LNCaP clone FGC (cell line): ENCODE results near the gene CD6.

ENCODE experiments used
- DNase-seq: peaks from one replicate; pipeline ENCODE4 v3.0.0-alpha.2; 2011; ENCODE audit warnings: low read depth
- H3K4me3 ChIP-seq: 2 replicates; pipeline ENCODE4 v1.5.1; 2011; ENCODE audit warnings: mild to moderate bottlenecking, low read depth, low read length, control low read depth
- CTCF ChIP-seq: IDR thresholded peaks from 2 replicates; pipeline ENCODE4 v1.5.1; 2012; ENCODE audit warnings: mild to moderate bottlenecking; ENCODE audit not compliant: control insufficient read depth, insufficient read depth; ENCODE audit errors: extremely low read depth

The CD6 gene

GRCh38 chr11:60924906-60925853 lies 46.3 kb upstream of the CD6 start:
- no peak for DNase-seq
- 0 out of 2 replicates have a peak, but pooled peaks have one; percentile 11 for TF ChIP-seq CTCF
- H3K4me3 ChIP-seq = peak overlapping the region; percentile 85

GRCh38 chr11:60925868-60926267 lies 45.6 kb upstream of the CD6 start:
- no peak for DNase-seq
- no peak for TF ChIP-seq CTCF
- H3K4me3 ChIP-seq = peak overlapping the region; percentile 85

GRCh38 chr11:60926500-60926899 lies 45.0 kb upstream of the CD6 start:
- no peak for TF ChIP-seq CTCF
- no peak for DNase-seq
- H3K4me3 ChIP-seq = no peak overlapping the region

GRCh38 chr11:60927061-60927592 lies 44.4 kb upstream of the CD6 start:
- TF ChIP-seq CTCF = no peak
- no peak overlapping the region for H3K4me3 ChIP-seq
- DNase-seq = no peak

GRCh38 chr11:60927600-60927999 lies 43.9 kb upstream of the CD6 start:
- DNase-seq = no peak
- H3K4me3 ChIP-seq = no peak overlapping the region
- no peak for TF ChIP-seq CTCF

GRCh38 chr11:60928563-60929001 lies 42.9 kb upstream of the CD6 start:
- TF ChIP-seq CTCF = no peak
- no peak overlapping the region for H3K4me3 ChIP-seq
- DNase-seq = no peak
